ENCODE results near the gene SCN4A.
"Not testable (repeated sequence)": the region's sequence is repeated elsewhere in the genome, so short reads cannot be mapped to it uniquely, and the experiment has no call there.

Gene SCN4A

DNA sequence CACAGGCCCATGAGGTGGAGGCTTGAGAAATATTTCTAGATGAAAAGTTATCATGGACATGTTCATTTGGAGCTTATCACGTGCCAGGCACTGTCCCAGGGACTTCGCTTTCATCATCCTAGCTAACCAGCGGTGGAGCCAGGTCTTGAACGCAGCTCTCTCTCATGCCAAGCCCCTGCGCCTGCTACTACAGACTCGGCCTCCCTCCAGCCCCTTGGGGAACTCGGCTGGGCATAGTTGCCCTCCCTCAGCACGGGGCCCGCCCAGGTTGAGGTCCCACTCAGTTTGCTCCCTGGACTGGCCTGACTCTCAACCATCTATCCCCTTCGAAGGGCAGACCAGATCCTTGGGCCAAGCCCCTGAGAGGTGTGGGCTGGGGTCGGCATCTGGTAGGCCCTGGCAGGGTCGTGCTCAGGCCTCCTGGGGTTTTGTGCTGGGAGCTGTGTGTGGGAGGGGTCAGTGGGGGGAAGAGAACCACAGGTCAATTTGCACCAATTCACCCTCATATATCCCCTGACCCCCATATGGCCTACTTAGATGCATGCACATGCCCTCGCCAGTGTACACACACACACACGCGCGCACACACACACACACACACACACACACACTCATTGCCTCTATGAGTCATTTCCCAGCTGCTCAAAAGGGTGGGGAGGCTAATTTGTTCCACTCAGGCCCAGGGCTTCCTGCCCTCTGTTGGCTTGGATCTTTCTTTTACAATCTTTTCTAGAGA is 12.1 kb upstream of the SCN4A start:
- DNase-seq, result peak; percentile 39

DNA sequence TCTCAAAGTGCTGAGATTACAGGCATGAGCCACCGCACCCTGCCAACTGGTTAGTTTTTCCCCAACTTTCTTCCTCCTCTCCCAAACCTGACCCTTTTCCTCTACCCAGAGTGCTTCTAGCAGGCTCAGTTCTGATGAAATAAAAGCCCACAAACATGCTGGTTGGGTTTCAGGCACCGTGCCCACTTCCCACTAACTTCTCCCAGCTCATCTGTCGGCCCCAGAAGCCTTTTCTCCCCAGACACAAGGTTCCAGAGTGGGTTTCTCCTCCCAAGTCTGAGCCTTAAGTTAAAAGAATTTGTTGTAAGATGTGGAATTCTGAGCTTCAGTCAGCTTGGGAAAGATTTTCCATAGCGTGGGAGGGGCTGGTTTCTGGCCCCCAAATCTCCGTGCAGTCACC is 11.5 kb upstream of the SCN4A start:
- no peak for DNase-seq

DNA sequence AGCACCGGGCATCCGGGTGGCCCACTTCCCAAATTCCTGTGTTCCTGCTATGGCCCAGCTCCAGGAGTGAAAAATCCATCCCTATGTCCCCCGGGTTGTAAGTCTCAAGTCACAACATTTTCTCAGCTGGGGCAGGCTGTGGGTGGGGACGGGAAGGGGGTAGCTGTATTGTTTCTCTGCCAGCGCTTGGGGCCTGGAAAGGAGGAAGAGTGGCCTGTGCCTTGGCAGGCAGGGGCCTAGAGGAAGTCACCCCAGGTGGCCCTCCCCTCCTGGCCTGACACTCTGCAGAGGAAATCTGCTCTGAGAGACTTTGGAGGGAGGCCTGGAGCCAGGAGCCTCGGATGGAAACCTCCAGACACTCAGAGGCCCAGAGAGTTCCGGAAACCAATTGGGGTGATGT is 10.6 kb upstream of the SCN4A start:
- DNase-seq, result peak; percentile 42

- not testable (repeated sequence) for DNase-seq
These were observed 9.9 kb upstream of the SCN4A start for GRCh38 chr17:63982641-63983040.

GRCh38 chr17:63978272-63979200 is 5.8 kb upstream of the SCN4A start:
- no peak for DNase-seq

DNA sequence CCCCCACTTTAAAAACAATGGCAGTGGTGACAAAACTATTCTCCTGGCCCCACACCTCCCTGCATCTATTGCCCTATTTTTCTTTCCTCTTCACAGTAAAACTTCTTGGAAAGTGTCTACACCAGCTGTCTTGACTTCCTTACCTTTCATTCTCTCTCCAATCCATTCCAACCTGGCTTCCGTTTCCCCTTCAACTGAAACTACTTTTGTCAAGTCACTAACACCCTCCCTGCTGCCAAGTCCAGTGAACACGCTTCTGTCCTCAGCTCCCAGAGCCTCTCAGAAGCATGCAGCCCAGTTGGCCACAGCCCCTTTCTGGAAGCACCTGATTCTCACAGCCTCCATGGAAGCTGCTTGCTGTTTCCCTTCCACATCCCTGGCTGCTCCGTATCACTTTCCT is 4.0 kb upstream of the SCN4A start:
- peak; percentile 31 for DNase-seq

DNA sequence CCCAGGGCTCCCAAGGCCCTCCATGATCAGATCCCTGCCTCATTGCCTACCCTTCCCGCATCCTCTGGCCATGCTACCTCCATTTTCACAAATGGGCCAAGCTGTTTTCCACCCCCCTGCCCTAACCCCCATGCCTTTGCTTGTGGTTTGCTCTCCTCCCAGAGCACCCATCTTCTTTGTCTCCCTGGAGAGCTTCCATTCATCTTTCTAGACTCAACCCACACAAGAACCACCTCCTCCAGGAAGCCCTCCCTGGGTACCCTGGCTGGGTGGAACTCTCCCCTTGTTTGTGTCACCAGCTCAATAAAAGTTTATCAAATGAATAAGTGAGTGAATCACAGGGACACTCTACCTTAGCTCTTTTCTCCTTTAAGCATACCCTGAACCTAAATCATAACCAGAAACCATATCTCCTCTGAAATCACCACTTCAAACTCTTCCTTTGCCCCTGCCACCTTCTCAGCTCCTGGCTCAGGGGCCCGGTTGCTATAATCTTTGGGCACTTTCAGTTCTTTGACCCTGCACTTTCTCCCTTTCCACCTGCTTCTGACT is 2.9 kb upstream of the SCN4A start:
- DNase-seq, result no peak

- DNase-seq, result no peak
These were observed 2.0 kb upstream of the SCN4A start for GRCh38 chr17:63974594-63975192.

DNA sequence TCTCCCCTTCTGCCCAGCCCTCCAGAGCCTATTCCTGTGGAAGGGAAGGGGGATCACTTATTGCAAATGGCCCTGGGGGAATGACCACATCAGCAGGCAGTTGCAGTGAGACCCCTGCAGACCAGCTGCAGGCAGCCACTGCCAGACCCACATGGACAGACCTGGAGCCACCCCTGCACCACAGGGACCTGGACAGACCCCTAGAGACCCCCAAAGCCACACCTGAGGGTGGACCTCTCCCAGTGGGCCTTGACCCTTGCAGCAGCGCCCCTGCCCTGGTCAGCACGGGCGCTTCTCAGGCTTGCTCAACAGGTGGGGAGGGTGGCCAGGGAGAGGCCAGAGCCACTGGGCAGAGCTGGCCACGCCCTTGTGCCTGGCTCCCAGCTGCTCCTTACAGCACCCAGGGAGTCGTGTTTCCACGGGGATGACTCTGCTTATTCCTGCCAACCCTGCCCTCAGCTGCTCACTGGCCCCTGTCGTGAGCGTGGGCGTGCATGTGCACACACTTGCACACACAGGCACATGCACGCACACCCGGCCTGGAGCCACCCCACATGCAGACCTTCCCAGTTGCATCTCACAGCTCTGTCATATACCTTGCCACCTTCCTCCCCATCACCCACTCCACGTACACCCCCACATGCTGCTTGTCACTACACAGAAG is 1.3 kb upstream of the SCN4A start:
- DNase-seq, result no peak

DNA sequence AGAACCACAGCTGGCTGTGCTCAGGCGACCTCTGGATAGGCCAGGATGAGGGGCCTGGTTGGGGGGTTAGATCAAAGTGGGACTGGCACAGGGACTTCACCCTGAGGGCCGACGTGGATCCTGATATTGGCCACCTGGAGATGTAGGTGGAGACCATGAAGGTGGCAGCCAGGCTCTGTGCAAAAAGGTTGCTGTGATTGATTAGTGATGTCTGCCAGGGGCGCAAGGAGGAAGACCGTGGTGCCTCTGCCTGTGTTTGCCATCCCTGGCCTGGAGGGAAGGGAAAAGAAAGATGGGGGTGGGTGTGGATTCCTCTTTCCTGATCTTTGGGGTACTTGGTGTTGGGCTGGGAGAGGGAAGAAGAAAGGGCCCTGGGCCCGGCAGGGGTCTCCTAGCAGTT is 529 bp upstream of the SCN4A start:
- no peak for DNase-seq

GRCh38 chr17:63969278-63969677 is 3.4 kb downstream of the SCN4A start:
- no peak for DNase-seq

GRCh38 chr17:63967953-63968352 is 4.8 kb downstream of the SCN4A start:
- DNase-seq, result no peak

DNA sequence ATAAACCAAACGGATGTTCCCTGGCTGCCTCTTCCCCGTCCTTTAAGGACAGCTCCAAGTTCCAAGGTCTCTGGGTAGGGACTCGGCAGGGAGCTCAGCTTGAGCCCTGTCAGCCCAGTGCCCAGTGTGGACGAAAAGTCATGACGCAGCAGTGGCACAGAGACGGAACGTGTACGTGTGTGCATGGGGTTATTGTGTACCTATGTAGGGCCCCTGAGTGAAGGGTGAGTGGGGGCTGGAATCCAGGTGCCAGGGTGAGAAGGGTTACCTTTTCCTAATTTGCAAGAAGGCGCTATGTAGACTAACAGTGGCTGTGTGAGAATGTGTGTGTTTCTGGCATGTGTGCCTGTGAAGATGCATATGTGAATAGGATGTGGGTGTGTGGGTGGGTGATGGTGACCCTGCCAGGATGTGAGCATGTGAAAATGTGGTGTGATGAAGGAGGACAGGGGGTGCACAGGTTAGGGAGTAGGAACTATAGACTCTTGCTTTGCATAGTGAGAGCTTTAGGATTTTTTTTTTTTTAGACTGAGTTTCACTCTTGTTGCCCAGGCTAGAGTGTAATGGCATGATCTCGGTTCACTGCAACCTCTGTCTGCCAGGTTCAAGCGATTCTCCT is 6.0 kb downstream of the SCN4A start:
- DNase-seq, result no peak

DNA sequence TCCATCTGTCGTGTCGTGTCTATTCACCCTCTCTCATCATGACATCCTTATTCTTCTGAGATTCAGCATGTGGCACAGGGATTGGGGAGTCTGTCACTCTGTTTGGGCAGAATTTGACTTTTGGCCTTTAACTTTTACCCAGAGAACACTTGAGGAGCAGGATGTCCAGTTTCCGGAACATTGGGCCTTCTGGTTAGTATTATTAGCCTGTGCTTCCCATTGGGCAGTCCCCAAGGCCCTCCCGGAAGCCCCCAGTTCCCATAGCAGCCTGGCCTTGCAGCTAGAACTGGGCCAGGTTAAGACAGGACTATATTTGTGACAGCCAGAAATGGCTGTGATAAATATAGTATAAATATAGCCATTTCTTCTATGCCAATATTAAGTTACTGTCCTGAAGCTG is 9.6 kb downstream of the SCN4A start:
- DNase-seq, result no peak

DNA sequence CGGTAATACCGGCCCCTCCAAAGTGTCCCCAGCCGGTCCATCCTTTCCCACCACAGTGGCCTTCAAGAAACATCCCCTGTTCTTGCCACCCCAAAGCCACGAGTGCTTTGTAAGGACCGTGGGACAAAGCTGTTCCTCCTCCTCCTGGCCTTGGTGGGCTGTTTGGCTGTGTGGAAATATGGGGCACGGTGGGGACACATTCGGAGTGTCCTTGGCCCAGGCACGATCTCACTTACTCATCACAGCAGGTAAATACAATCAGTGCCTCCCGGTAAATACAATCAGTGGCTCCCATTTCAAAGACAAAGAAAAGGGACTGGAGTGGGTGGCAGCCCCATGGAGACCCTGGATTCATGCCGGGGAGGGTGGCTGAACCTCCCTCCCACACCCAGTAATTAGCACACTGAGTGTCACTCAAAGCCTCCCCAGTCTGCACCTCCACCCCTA is 10.4 kb downstream of the SCN4A start:
- DNase-seq, result no peak

- no peak for DNase-seq
These were observed 11.1 kb downstream of the SCN4A start for GRCh38 chr17:63961355-63962212.

DNA sequence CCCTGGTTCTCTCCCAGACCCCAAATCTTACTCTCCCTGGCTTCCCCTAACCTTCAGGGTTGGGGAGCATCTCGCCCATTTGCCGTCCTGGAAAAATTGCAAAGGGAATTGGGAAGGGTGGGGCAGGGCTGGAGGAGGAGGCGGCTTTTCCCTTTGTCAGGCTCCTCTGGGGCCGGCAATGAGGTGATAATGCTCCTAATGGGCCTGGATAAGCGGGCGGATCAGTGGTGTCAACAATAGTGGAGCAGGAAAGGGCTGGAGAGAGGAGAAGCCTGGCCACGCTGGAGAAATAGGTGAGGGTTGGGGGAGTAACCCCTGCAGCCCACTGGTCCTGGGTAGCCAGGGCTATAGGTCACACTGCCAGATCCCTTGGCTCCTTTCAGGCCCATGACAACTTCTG is 12.3 kb downstream of the SCN4A start:
- no peak for DNase-seq

DNA sequence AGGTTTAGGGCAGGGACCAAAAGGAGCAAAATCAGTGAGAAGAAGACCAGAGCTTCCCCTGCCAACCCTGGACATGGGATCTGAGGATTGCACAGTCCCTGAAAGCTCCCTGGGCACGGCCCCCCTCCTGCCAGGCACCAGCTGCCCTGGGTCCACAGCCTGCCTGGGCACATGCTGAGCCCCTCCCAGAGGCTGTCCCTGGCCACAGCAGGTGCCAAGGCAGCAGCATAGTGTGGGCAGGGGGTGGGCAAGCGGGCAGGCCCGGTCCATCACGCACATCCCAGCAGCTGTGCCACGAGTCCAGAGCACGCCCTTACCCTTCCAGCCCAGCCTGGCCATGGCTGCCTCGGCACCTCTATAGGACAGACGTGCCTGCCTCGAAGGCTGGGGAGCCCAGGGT is 12.7 kb downstream of the SCN4A start:
- DNase-seq, result no peak

DNA sequence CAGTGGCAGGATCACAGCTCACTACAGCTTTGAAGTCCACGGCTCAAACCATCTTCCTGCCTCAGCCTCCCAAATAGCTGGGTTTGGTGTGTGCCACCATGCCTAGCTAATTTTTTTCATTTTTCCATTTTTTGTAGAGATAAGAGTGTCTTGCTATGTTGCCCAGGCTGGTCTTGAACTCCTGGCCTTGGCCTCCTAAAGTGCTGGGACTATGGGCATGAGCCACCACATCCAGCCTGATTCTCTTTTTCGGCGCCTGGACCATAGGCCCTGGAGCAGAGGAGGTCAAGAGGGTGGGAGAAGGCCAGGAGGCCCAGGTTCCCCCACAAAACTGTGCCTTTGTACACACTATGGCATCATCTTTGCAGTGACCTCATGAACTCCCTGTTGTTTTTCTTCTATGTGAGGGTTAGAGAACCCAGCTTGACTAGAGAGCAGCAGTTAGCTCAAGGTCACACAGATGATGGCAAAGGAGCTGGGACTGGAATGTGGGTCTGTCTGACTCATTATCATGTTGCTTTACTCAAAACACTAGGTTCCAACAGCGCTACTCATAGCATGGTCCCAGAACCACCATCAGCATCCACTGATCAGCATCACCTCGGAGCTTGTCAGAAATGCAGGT is 16.3 kb downstream of the SCN4A start:
- no peak for DNase-seq

DNA sequence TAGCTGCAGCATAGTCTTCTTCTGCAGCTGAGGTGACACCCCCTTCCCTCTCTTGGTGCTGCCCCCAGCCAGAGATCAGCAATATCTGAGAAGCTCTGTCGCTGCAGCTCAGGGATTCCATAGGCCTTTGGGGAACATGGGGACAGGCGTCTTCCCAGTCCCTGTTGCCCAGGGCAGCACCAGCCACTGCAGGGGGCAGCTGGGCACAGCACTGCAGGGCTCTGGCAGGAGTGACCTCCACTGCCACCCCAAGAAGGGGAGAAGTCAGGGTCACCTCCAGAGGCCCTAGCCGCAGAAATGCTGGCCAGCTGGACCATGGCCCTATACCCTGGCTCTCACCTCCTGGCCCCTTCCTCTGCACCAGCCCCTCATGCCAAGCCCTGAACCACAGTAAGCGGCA is 16.9 kb downstream of the SCN4A start:
- no peak for DNase-seq

DNA sequence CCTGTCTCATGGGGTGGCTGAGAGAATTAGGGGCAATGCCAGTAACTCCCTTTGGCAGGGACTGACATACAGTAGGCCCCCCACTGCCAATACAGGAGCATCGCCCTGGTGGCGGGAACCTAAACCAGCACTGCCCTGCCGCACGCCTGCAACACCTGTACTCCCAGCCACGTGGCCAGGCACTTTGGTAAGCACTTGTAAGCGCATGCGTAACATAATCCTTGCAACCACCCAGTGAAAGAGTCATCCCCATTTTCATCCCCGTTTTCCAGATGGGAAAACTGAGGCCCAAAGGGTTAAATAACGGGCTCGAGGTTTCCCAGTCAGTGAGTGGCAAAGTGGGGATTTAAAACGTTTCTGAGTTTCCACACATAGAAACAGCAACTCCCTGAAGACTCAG is 17.5 kb downstream of the SCN4A start:
- DNase-seq, result peak; percentile 21

Data from RPMI8226 (cell line).